Measurements from ENCODE around the gene HNRNPC.

HNRNPC gene

GRCh38 chr14:21210023-21210422, 59.2 kb downstream of the HNRNPC start:
- Histone ChIP-seq H3K27ac (ENCODE audit: low read length) (no peak overlapping the region), H3K4me3 (ENCODE audit: low read length in 2 of 2) (no peak overlapping the region), H3K27me3 (ENCODE audit: control insufficient read depth in 1 of 2, insufficient read depth in 2 of 2, low read length in 2 of 2) (no peaks in the 10 kb centered on the region), H3K9ac (ENCODE audit: low read length in 2 of 2) (no peak overlapping the region), H3K4me1 (ENCODE audit: control insufficient read depth, insufficient read depth, low read length) (no peaks in the 10 kb centered on the region), H3K36me3 (ENCODE audit: control insufficient read depth in 2 of 2, insufficient read depth in 2 of 2, low read length in 2 of 2) (peaks cover 35 to 57% of the 10 kb centered on the region in 2 donors), H3K9me3 (ENCODE audit: control insufficient read depth in 2 of 2, low read length in 2 of 2) (no peaks in the 10 kb centered on the region)

GRCh38 chr14:21209185-21209584, 60.1 kb downstream of the HNRNPC start:
- Histone ChIP-seq H3K9me3 (ENCODE audit: control insufficient read depth in 2 of 2, low read length in 2 of 2) (no peaks in the 10 kb centered on the region), H3K36me3 (ENCODE audit: control insufficient read depth in 2 of 2, insufficient read depth in 2 of 2, low read length in 2 of 2) (peaks cover 32 to 56% of the 10 kb centered on the region in 2 donors), H3K4me3 (ENCODE audit: low read length in 2 of 2) (no peak overlapping the region), H3K27ac (ENCODE audit: low read length) (no peak overlapping the region), H3K4me1 (ENCODE audit: control insufficient read depth, insufficient read depth, low read length) (no peaks in the 10 kb centered on the region), H3K27me3 (ENCODE audit: control insufficient read depth in 1 of 2, insufficient read depth in 2 of 2, low read length in 2 of 2) (no peaks in the 10 kb centered on the region), H3K9ac (ENCODE audit: low read length in 2 of 2) (no peak overlapping the region)

- Histone ChIP-seq H3K27ac (ENCODE audit: low read length) (no peak overlapping the region), H3K9me3 (ENCODE audit: control insufficient read depth in 2 of 2, low read length in 2 of 2) (no peaks in the 10 kb centered on the region), H3K9ac (ENCODE audit: low read length in 2 of 2) (no peak overlapping the region), H3K4me1 (ENCODE audit: control insufficient read depth, insufficient read depth, low read length) (no peaks in the 10 kb centered on the region), H3K4me3 (ENCODE audit: low read length in 2 of 2) (no peak overlapping the region), H3K27me3 (ENCODE audit: control insufficient read depth in 1 of 2, insufficient read depth in 2 of 2, low read length in 2 of 2) (no peaks in the 10 kb centered on the region), H3K36me3 (ENCODE audit: control insufficient read depth in 2 of 2, insufficient read depth in 2 of 2, low read length in 2 of 2) (peaks cover 32 to 53% of the 10 kb centered on the region in 2 donors)
Observed at GRCh38 chr14:21208554-21208953, 60.7 kb downstream of the HNRNPC start.

- no peaks in the 10 kb centered on the region for H3K4me1 ChIP-seq (ENCODE audit: control insufficient read depth, insufficient read depth, low read length)
- H3K27me3 ChIP-seq (ENCODE audit: control insufficient read depth in 1 of 2, insufficient read depth in 2 of 2, low read length in 2 of 2), result no peaks in the 10 kb centered on the region
- H3K9ac ChIP-seq (ENCODE audit: low read length in 2 of 2), result no peak overlapping the region
- peaks cover 26 to 40% of the 10 kb centered on the region in 2 donors for H3K36me3 ChIP-seq (ENCODE audit: control insufficient read depth in 2 of 2, insufficient read depth in 2 of 2, low read length in 2 of 2)
- H3K27ac ChIP-seq (ENCODE audit: low read length), result no peak overlapping the region
- no peaks in the 10 kb centered on the region for H3K9me3 ChIP-seq (ENCODE audit: control insufficient read depth in 2 of 2, low read length in 2 of 2)
- H3K4me3 ChIP-seq (ENCODE audit: low read length in 2 of 2), result no peak overlapping the region
Observed at GRCh38 chr14:21206753-21207684, 62.2 kb downstream of the HNRNPC start.

GRCh38 chr14:21205678-21206581, 63.3 kb downstream of the HNRNPC start:
- H3K36me3 ChIP-seq (ENCODE audit: control insufficient read depth in 2 of 2, insufficient read depth in 2 of 2, low read length in 2 of 2), result peaks cover 19 to 34% of the 10 kb centered on the region in 2 donors

GRCh38 chr14:21205026-21205677, 64.1 kb downstream of the HNRNPC start:
- H3K27ac ChIP-seq (ENCODE audit: low read length), result no peak overlapping the region
- H3K9me3 ChIP-seq (ENCODE audit: control insufficient read depth in 2 of 2, low read length in 2 of 2), result no peaks in the 10 kb centered on the region
- no peak overlapping the region for H3K4me3 ChIP-seq (ENCODE audit: low read length in 2 of 2)
- no peaks in the 10 kb centered on the region for H3K27me3 ChIP-seq (ENCODE audit: control insufficient read depth in 1 of 2, insufficient read depth in 2 of 2, low read length in 2 of 2)
- H3K36me3 ChIP-seq (ENCODE audit: control insufficient read depth in 2 of 2, insufficient read depth in 2 of 2, low read length in 2 of 2), result peaks cover 18 to 34% of the 10 kb centered on the region in 2 donors
- H3K4me1 ChIP-seq (ENCODE audit: control insufficient read depth, insufficient read depth, low read length), result no peaks in the 10 kb centered on the region
- H3K9ac ChIP-seq (ENCODE audit: low read length in 2 of 2), result no peak overlapping the region

More at GRCh38 chr14:21205678-21206581, 63.3 kb downstream of the HNRNPC start:
- Histone ChIP-seq H3K4me1 (ENCODE audit: control insufficient read depth, insufficient read depth, low read length) (no peaks in the 10 kb centered on the region), H3K27me3 (ENCODE audit: control insufficient read depth in 1 of 2, insufficient read depth in 2 of 2, low read length in 2 of 2) (no peaks in the 10 kb centered on the region), H3K4me3 (ENCODE audit: low read length in 2 of 2) (no peak overlapping the region), H3K9me3 (ENCODE audit: control insufficient read depth in 2 of 2, low read length in 2 of 2) (no peaks in the 10 kb centered on the region), H3K27ac (ENCODE audit: low read length) (no peak overlapping the region), H3K9ac (ENCODE audit: low read length in 2 of 2) (no peak overlapping the region)

- Histone ChIP-seq H3K27ac (ENCODE audit: low read length) (no peak overlapping the region), H3K36me3 (ENCODE audit: control insufficient read depth in 2 of 2, insufficient read depth in 2 of 2, low read length in 2 of 2) (peaks cover 11 to 27% of the 10 kb centered on the region in 2 donors), H3K4me3 (ENCODE audit: low read length in 2 of 2) (no peak overlapping the region), H3K9ac (ENCODE audit: low read length in 2 of 2) (no peak overlapping the region), H3K27me3 (ENCODE audit: control insufficient read depth in 1 of 2, insufficient read depth in 2 of 2, low read length in 2 of 2) (no peaks in the 10 kb centered on the region), H3K9me3 (ENCODE audit: control insufficient read depth in 2 of 2, low read length in 2 of 2) (no peaks in the 10 kb centered on the region), H3K4me1 (ENCODE audit: control insufficient read depth, insufficient read depth, low read length) (no peaks in the 10 kb centered on the region)
Observed at GRCh38 chr14:21204167-21205025, 64.8 kb downstream of the HNRNPC start.

- H3K9ac ChIP-seq (ENCODE audit: low read length in 2 of 2), result no peak overlapping the region
- no peaks in the 10 kb centered on the region for H3K27me3 ChIP-seq (ENCODE audit: control insufficient read depth in 1 of 2, insufficient read depth in 2 of 2, low read length in 2 of 2)
- peaks cover 6 to 22% of the 10 kb centered on the region in 2 donors for H3K36me3 ChIP-seq (ENCODE audit: control insufficient read depth in 2 of 2, insufficient read depth in 2 of 2, low read length in 2 of 2)
- no peaks in the 10 kb centered on the region for H3K4me1 ChIP-seq (ENCODE audit: control insufficient read depth, insufficient read depth, low read length)
- H3K4me3 ChIP-seq (ENCODE audit: low read length in 2 of 2), result no peak overlapping the region
- no peak overlapping the region for H3K27ac ChIP-seq (ENCODE audit: low read length)
- no peaks in the 10 kb centered on the region for H3K9me3 ChIP-seq (ENCODE audit: control insufficient read depth in 2 of 2, low read length in 2 of 2)
Observed at GRCh38 chr14:21203470-21204166, 65.6 kb downstream of the HNRNPC start.

- Histone ChIP-seq H3K9me3 (ENCODE audit: control insufficient read depth in 2 of 2, low read length in 2 of 2) (no peaks in the 10 kb centered on the region), H3K27ac (ENCODE audit: low read length) (no peak overlapping the region), H3K4me1 (ENCODE audit: control insufficient read depth, insufficient read depth, low read length) (no peaks in the 10 kb centered on the region), H3K36me3 (ENCODE audit: control insufficient read depth in 2 of 2, insufficient read depth in 2 of 2, low read length in 2 of 2) (peaks cover 2 to 14% of the 10 kb centered on the region in 2 donors), H3K27me3 (ENCODE audit: control insufficient read depth in 1 of 2, insufficient read depth in 2 of 2, low read length in 2 of 2) (no peaks in the 10 kb centered on the region), H3K4me3 (ENCODE audit: low read length in 2 of 2) (no peak overlapping the region), H3K9ac (ENCODE audit: low read length in 2 of 2) (no peak overlapping the region)
Observed at GRCh38 chr14:21202463-21203358, 66.5 kb downstream of the HNRNPC start.
